Nephron (organoid): ENCODE measurements around the gene SYT13.
A peak's percentile ranks its signal among the peaks of the same experiment; 100 is the strongest.

Experiments used
- H3K27ac Mint-ChIP-seq, 3 experiments: 2 replicates each; pipeline ENCODE4 v1.8.0; 2020; ENCODE audit warnings: mixed read lengths in 3 of 3, mild to moderate bottlenecking in 2 of 3, moderate library complexity in 1 of 3
- H3K27me3 Mint-ChIP-seq: 2 replicates; pipeline ENCODE4 v1.8.0; 2021; ENCODE audit warnings: low read depth, mild to moderate bottlenecking, moderate library complexity, mixed read lengths
- H3K36me3 Mint-ChIP-seq: 2 replicates; pipeline ENCODE4 v1.8.0; 2020; ENCODE audit warnings: low read depth, mixed read lengths
- H3K4me1 Mint-ChIP-seq: 2 replicates; pipeline ENCODE4 v1.8.0; 2020; ENCODE audit warnings: mixed read lengths
- H3K4me3 Mint-ChIP-seq, 3 experiments: 2 replicates each; pipeline ENCODE4 v1.8.0; 2020; ENCODE audit warnings: mild to moderate bottlenecking in 3 of 3, mixed read lengths in 3 of 3, moderate library complexity in 2 of 3
- H3K9me3 Mint-ChIP-seq: 2 replicates; pipeline ENCODE4 v1.8.0; 2020; ENCODE audit warnings: mixed read lengths
- TF ChIP-seq, protein P1 (sequence below), 3 experiments: fragments of 200-600 bp; sonication (generic); IDR thresholded peaks; one replicate each; pipeline ENCODE4 v1.5.0; 2021; ENCODE audit warnings: antibody characterized with exemption in 3 of 3; ENCODE audit not compliant: unreplicated experiment in 3 of 3

The SYT13 gene

DNA sequence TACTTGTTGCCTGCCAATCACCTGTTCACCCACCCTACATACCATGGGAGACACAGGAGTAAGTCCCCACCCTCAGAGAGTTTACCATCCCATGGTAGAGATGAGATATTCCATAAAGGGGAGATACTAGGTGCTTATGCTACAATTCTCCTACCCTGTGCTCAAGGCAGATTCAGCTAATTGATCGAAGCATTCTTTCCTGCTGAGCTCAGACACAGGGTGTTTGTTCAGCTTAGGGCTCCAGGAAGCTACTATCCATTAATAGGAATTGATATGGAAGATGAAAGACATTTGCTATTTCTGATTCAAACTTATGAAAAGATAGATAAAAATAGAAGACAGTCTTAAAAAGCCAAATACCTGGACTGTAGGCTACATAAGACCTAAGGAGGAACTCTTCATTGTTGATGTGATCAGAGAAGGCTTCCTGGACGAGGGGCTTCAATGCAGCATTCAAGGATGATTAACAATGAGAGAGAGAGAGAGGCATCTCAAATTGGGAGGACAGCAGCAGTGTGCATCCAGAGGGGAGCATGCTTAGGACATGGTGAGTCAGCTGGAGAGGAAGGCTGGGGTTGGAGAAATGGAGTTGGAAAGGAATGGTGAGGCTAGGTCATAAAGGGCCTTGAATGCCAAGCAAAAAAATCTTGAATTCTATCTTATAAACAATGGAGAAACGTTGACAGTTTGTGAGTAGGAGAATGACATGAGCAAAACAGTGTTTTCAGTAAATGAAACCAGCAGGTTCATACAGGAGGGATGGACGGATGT lies 15.0 kb downstream of the SYT13 start:
- Mint-ChIP-seq H3K4me3 (no peak overlapping the region), H3K36me3 (no peaks in the 10 kb centered on the region), H3K27ac (no peak overlapping the region), H3K9me3 (no peaks in the 10 kb centered on the region), H3K4me1 (no peaks in the 10 kb centered on the region), H3K27me3 (peaks cover 56% of the 10 kb centered on the region)
- TF ChIP-seq, protein P1, sequence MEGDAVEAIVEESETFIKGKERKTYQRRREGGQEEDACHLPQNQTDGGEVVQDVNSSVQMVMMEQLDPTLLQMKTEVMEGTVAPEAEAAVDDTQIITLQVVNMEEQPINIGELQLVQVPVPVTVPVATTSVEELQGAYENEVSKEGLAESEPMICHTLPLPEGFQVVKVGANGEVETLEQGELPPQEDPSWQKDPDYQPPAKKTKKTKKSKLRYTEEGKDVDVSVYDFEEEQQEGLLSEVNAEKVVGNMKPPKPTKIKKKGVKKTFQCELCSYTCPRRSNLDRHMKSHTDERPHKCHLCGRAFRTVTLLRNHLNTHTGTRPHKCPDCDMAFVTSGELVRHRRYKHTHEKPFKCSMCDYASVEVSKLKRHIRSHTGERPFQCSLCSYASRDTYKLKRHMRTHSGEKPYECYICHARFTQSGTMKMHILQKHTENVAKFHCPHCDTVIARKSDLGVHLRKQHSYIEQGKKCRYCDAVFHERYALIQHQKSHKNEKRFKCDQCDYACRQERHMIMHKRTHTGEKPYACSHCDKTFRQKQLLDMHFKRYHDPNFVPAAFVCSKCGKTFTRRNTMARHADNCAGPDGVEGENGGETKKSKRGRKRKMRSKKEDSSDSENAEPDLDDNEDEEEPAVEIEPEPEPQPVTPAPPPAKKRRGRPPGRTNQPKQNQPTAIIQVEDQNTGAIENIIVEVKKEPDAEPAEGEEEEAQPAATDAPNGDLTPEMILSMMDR (IDR thresholded peaks at IDR 0.05; ENCODE audit: unreplicated experiment in 3 of 3), result no peak

GRCh38 chr11:45269678-45270077 lies 16.5 kb downstream of the SYT13 start:
- H3K9me3 Mint-ChIP-seq, result no peaks in the 10 kb centered on the region
- H3K27ac Mint-ChIP-seq, result no peak overlapping the region
- peaks cover 4% of the 10 kb centered on the region for H3K4me1 Mint-ChIP-seq
- TF ChIP-seq, protein P1 (IDR thresholded peaks at IDR 0.05; ENCODE audit: unreplicated experiment in 3 of 3), result no peak
- no peaks in the 10 kb centered on the region for H3K36me3 Mint-ChIP-seq
- H3K4me3 Mint-ChIP-seq, result no peak overlapping the region
- peaks cover 49% of the 10 kb centered on the region for H3K27me3 Mint-ChIP-seq

GRCh38 chr11:45267652-45268299 lies 18.4 kb downstream of the SYT13 start:
- Mint-ChIP-seq H3K36me3 (no peaks in the 10 kb centered on the region), H3K4me3 (no peak overlapping the region), H3K4me1 (peaks cover 5% of the 10 kb centered on the region), H3K27ac (no peak overlapping the region), H3K9me3 (no peaks in the 10 kb centered on the region), H3K27me3 (peaks cover 48% of the 10 kb centered on the region)
- TF ChIP-seq, protein P1 (IDR thresholded peaks at IDR 0.05; ENCODE audit: unreplicated experiment in 3 of 3), result no peak

GRCh38 chr11:45267052-45267451 lies 19.1 kb downstream of the SYT13 start:
- Mint-ChIP-seq H3K27ac (no peak overlapping the region), H3K9me3 (no peaks in the 10 kb centered on the region), H3K36me3 (no peaks in the 10 kb centered on the region), H3K27me3 (peaks cover 48% of the 10 kb centered on the region), H3K4me3 (no peak overlapping the region), H3K4me1 (peaks cover 5% of the 10 kb centered on the region)
- TF ChIP-seq, protein P1 (IDR thresholded peaks at IDR 0.05; ENCODE audit: unreplicated experiment in 3 of 3), result peak; percentile 14 to 34 (median 27)

- Mint-ChIP-seq H3K9me3 (no peaks in the 10 kb centered on the region), H3K36me3 (no peaks in the 10 kb centered on the region), H3K27me3 (peaks cover 46% of the 10 kb centered on the region), H3K27ac (peak overlapping the region in 2 of 3 experiments; percentile 2 to 11), H3K4me1 (peaks cover 5% of the 10 kb centered on the region), H3K4me3 (no peak overlapping the region)
- TF ChIP-seq, protein P1 (IDR thresholded peaks at IDR 0.05; ENCODE audit: unreplicated experiment in 3 of 3), result no peak
Observed at GRCh38 chr11:45266676-45267020, 19.5 kb downstream of the SYT13 start.
